Measurements from ENCODE around the gene GJA4.
"Not testable (repeated sequence)": the region's sequence is repeated elsewhere in the genome, so short reads cannot be mapped to it uniquely, and the experiment has no call there.

The GJA4 gene

DNA sequence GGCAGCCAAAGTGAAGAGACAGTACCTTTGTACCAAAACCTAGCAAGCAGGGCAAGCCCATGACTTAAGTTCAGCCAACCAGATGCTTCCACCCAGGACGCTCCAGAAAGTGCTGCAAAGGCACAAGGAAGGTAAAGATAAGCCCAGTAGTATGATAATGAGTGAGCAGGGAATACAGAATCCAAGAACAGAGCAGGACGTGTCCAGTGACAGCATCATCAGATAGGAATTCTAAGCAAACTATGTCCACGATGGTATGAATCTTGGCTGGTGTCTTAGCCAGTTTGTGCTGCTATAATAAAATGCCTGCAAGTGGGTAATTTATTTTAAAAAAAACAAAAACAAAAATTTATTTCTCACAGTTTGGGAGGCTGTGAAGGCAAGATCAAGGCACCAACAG lies 13.6 kb downstream of the GJA4 start:
- no peak overlapping the region for H3K4me3 ChIP-seq (ENCODE audit: low read depth, low read length)
- TF ChIP-seq, protein P1, sequence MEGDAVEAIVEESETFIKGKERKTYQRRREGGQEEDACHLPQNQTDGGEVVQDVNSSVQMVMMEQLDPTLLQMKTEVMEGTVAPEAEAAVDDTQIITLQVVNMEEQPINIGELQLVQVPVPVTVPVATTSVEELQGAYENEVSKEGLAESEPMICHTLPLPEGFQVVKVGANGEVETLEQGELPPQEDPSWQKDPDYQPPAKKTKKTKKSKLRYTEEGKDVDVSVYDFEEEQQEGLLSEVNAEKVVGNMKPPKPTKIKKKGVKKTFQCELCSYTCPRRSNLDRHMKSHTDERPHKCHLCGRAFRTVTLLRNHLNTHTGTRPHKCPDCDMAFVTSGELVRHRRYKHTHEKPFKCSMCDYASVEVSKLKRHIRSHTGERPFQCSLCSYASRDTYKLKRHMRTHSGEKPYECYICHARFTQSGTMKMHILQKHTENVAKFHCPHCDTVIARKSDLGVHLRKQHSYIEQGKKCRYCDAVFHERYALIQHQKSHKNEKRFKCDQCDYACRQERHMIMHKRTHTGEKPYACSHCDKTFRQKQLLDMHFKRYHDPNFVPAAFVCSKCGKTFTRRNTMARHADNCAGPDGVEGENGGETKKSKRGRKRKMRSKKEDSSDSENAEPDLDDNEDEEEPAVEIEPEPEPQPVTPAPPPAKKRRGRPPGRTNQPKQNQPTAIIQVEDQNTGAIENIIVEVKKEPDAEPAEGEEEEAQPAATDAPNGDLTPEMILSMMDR (conservative IDR thresholded peaks at IDR 0.05; ENCODE audit: low read depth, low read length) = no peak
- peak; percentile 22 for DNase-seq (ENCODE audit: low read depth)

DNA sequence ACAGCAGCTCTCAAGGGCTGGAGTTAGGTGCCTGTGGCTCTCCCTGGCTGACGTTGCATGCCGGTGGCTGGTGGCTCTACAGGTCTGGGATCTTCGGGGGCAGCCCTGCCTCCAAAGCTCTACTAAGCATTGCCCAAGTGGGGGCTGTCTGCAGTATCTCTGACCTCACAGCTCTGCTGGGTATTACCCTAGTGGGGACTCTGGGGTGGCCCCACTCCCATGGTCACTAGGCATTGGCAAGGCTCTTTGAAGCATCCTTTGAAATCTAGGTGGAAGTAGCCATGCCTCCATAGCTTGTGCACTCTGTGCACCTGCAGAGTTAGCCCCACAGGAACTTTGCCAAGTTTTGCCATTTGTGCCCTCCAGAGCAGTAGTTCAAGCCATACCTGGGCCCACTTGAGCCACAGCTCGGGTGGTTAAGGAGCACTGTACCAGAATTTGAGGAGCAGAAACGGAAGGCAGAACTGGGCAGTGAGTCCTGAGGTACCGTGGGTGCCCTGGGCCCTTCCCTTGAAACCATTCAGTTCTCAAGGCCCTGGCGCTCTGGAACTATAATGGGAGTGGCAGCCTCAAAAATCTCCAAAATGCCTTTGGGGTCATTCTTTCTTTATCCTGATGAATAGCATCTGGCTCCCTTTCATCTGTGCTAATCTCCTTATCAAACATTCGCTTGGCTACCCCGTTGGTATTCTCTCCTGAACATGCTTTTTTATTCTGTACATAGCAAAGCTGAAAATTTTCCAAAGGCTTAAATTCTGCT lies 15.4 kb downstream of the GJA4 start:
- TF ChIP-seq, protein P1 (conservative IDR thresholded peaks at IDR 0.05; ENCODE audit: low read depth, low read length) = no peak
- DNase-seq (ENCODE audit: low read depth) = no peak
- no peak overlapping the region for H3K4me3 ChIP-seq (ENCODE audit: low read depth, low read length)

DNA sequence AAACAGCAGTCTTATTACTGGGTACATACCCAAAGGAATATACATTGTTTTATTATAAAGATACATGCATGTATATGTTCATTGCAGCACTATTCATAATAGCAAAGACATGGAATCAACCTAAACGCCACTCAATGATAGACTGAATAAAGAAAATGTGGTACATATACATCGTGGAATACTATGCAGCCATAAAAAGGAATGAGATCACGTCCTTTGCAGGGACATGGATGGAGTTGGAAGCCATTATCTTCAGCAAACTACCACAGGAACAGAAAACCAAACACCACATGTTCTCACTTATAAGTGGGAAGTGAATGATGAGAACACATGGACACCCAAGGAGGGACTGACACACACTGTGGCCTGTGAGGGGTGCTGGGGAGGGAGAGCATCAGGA lies 18.0 kb downstream of the GJA4 start:
- not testable (repeated sequence) for H3K4me3 ChIP-seq (ENCODE audit: low read depth, low read length); DNase-seq (ENCODE audit: low read depth)

DNA sequence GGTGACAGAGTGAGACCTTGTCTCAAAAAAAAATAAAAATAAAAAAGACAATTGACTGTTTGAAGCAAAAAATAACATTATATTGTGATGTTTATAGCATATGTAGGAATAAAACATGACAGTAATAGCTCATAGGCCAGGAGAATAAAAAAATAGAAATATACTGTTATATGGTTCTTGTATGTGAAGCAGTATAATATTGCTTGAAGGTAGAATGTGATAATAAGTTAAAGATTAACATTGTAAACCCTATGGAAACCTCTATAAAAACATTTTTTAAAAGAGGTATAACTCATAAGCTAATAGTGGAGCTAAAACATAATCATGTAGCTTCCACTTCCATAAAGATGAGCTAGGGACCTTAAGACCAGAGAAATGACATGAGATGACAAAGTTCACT lies 23.5 kb downstream of the GJA4 start:
- H3K4me3 ChIP-seq (ENCODE audit: low read depth, low read length) = no peak overlapping the region
- no peak for DNase-seq (ENCODE audit: low read depth)
- TF ChIP-seq, protein P1 (conservative IDR thresholded peaks at IDR 0.05; ENCODE audit: low read depth, low read length) = no peak

DNA sequence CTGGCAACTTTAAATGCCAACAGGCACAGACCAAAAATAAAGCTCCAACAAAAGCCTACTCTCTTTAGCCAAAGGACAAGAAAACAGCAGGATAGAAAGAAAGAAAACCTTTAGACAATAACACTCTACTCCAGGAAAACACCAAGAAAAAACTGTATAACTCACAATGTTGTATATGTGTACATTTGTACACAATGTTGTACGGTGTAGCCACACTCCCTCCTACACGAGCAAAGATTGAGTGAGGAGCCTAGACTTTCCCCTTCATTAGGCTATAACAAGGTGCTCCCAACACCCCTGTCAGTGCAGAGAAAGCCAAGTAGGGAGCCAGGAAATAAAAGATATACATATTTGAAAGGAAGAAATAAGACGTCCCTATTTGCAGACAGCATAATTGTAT lies 24.0 kb downstream of the GJA4 start:
- no peak overlapping the region for H3K4me3 ChIP-seq (ENCODE audit: low read depth, low read length)
- no peak for DNase-seq (ENCODE audit: low read depth)
- TF ChIP-seq, protein P1 (conservative IDR thresholded peaks at IDR 0.05; ENCODE audit: low read depth, low read length) = no peak

DNA sequence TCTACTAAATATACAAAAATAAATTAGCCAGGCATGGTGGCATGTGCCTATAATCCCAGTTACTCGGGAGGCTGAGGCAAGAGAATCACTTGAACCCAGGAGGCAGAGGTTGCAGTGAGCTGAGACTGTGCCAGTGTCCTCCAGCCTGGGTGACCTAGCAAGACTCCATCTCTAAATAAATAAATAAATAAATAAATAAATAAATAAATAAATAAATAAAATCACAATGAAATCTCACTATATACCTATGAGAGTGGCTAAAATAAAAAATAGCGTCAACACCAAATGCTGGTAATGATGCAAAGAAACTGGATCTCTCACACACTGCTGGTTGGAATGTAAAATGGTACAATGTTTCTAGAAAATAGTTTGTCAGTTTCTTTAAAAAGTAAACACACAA lies 26.1 kb downstream of the GJA4 start:
- not testable (repeated sequence) for H3K4me3 ChIP-seq (ENCODE audit: low read depth, low read length); DNase-seq (ENCODE audit: low read depth)

DNA sequence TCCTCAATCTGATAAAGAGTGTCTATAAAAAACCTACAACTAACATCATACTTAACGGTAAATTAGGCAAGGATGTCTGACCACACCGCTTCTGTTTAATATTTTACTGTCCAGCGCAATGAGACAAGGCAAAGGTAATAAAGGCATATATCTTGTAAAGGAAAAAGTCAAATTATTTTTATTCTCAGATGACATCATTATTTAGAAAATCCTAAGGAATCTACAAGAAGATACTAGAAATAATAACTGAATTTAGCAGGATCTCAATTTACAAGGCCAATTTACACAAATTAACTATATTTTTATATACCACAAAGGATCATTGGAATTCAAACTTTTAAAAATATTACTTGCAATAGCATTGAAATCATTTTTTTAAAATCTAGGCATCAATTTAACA lies 29.4 kb downstream of the GJA4 start:
- TF ChIP-seq, protein P1 (conservative IDR thresholded peaks at IDR 0.05; ENCODE audit: low read depth, low read length) = no peak
- no peak for DNase-seq (ENCODE audit: low read depth)
- H3K4me3 ChIP-seq (ENCODE audit: low read depth, low read length) = no peak overlapping the region

DNA sequence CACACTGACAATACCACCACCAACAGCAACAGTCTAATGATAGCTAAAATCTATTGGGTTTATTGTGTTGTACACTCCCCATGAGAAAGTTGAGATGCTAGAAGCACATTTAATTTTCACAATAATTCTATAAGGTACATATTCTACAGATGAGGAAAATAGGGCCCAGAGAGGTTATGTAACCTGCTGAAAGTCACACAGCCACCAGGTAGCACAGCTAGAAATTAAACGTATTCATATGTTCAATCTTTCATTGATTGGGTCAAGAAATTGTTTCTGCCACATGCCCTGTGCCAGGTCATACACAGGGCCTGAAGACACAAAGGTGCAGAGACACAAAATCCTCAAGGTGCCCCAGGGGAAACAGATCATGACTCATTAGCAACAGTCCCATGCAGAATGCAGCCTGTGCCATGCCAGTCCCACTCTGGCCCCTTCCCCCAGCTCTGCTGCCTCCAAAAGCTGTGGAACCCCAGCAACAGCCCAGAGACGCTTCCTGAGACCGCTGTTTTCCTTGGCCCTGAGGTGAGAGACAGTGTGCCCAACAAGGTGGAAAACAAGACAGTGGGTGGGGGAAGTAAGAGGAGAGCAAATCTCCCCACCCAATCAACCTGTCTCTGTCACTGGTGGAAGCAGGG lies 32.1 kb downstream of the GJA4 start:
- no peak for DNase-seq (ENCODE audit: low read depth)
- TF ChIP-seq, protein P1 (conservative IDR thresholded peaks at IDR 0.05; ENCODE audit: low read depth, low read length) = no peak
- H3K4me3 ChIP-seq (ENCODE audit: low read depth, low read length) = no peak overlapping the region
